NB4 (cell line): ENCODE results near the gene CDON.

Experiments
- DNase-seq: peaks from one replicate; pipeline ENCODE4 v3.0.0; 2010; ENCODE audit warnings: low read depth
- H3K4me3 ChIP-seq: one replicate; pipeline ENCODE4 v1.5.1; 2011; ENCODE audit warnings: mild to moderate bottlenecking, low read depth, low read length, moderate library complexity
- MYC ChIP-seq: IDR thresholded peaks from 2 replicates; pipeline ENCODE4 v1.6.1; 2011; ENCODE audit warnings: low read depth, low read length
- POLR2A ChIP-seq: IDR thresholded peaks from 2 replicates; pipeline ENCODE4 v1.6.1; 2011; ENCODE audit warnings: mild to moderate bottlenecking; ENCODE audit not compliant: insufficient read length; ENCODE audit errors: extremely low read depth
- TF ChIP-seq, protein P1 (sequence below): IDR thresholded peaks from one replicate; pipeline ENCODE4 v1.5.1; 2012; ENCODE audit warnings: low read depth, low read length
- TF ChIP-seq, protein P2 (sequence below): IDR thresholded peaks from 2 replicates; pipeline ENCODE4 v1.6.1; 2011; ENCODE audit warnings: low read depth, low read length

The CDON gene

GRCh38 chr11:125955856-125956255 is 106.8 kb downstream of the CDON start:
- no peak overlapping the region for H3K4me3 ChIP-seq
- TF ChIP-seq, protein P1, sequence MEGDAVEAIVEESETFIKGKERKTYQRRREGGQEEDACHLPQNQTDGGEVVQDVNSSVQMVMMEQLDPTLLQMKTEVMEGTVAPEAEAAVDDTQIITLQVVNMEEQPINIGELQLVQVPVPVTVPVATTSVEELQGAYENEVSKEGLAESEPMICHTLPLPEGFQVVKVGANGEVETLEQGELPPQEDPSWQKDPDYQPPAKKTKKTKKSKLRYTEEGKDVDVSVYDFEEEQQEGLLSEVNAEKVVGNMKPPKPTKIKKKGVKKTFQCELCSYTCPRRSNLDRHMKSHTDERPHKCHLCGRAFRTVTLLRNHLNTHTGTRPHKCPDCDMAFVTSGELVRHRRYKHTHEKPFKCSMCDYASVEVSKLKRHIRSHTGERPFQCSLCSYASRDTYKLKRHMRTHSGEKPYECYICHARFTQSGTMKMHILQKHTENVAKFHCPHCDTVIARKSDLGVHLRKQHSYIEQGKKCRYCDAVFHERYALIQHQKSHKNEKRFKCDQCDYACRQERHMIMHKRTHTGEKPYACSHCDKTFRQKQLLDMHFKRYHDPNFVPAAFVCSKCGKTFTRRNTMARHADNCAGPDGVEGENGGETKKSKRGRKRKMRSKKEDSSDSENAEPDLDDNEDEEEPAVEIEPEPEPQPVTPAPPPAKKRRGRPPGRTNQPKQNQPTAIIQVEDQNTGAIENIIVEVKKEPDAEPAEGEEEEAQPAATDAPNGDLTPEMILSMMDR = no peak
- TF ChIP-seq POLR2A = no peak
- TF ChIP-seq MYC = no peak
- TF ChIP-seq, protein P2, sequence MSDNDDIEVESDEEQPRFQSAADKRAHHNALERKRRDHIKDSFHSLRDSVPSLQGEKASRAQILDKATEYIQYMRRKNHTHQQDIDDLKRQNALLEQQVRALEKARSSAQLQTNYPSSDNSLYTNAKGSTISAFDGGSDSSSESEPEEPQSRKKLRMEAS = no peak
- DNase-seq = no peak

DNA sequence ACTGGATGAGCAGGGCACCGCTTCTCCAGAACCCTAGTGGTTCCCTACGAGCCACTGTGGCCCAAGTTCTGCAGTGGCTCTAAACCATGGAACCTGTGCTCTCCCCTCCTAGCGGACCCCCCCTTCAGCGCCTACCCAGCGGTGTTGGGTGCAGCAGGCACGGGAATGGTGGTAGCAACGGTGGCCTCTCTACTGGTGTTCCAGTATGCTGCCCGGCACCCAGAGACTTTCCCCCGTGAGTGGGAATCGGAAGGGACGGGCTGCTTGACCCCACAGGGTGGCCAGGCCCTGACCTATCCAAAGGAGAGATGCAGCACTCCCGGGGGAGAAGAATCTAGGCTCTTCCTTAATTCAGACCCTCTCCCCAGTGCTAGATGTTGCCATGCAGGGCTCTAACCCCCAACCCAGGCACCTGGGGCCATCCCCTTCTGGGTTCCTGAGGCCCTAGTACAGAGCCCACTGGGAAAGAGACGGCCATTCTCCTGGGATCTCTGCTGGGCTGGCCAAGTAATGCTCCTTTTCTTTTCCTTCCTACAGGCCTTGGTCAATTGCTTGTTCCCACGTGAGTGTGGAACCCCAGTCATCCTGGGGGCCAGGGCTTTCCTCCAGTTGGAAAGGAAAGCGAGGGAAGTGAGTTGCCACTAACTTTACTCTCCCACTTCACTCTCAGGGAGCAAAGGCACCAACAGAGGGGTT is 107.6 kb downstream of the CDON start:
- no peak for DNase-seq
- H3K4me3 ChIP-seq = no peak overlapping the region
- TF ChIP-seq MYC (no peak), POLR2A (no peak)
- TF ChIP-seq, protein P2 = no peak
- TF ChIP-seq, protein P1 = no peak

GRCh38 chr11:125954123-125954944 is 108.3 kb downstream of the CDON start:
- no peak overlapping the region for H3K4me3 ChIP-seq
- DNase-seq = no peak
- TF ChIP-seq, protein P2 = no peak
- TF ChIP-seq, protein P1 = no peak
- TF ChIP-seq MYC (no peak), POLR2A (no peak)

GRCh38 chr11:125953401-125953935 is 109.2 kb downstream of the CDON start:
- H3K4me3 ChIP-seq = no peak overlapping the region
- DNase-seq = no peak
- TF ChIP-seq, protein P1 = no peak
- TF ChIP-seq, protein P2 = no peak
- no peak for TF ChIP-seq MYC
- TF ChIP-seq POLR2A = no peak

GRCh38 chr11:125952973-125953372 is 109.7 kb downstream of the CDON start:
- no peak overlapping the region for H3K4me3 ChIP-seq
- TF ChIP-seq MYC (no peak), POLR2A (no peak)
- TF ChIP-seq, protein P2 = no peak
- TF ChIP-seq, protein P1 = no peak
- no peak for DNase-seq
